Natural killer cell treated with Interleukin-12 subunit alpha and Interleukin-12 subunit beta and Interleukin-15 and Interleukin-18, amount 100 ng/mL, for 72 hours (primary cell): ENCODE measurements around the gene CYP3A7. TPM values are rescaled to one million over a fixed set of nuclear protein-coding genes. Genes with fewer than 3 reads are reported as not detected.
"Not testable (repeated sequence)": the region's sequence is repeated elsewhere in the genome, so short reads cannot be mapped to it uniquely, and the experiment has no call there.

Experiments
- ATAC-seq, 2 donors: fragments of 150-1000 bp; cut with Tn5 transposase in 1 of 2; sonication (Bioruptor Pico), chemical (Tn5 transposase) in 1 of 2; 2 replicates each; pipeline ENCODE4 v1.10.0; 2021
- DNase-seq: peaks from one replicate; pipeline ENCODE4 v3.0.0; 2022; ENCODE audit warnings: low spot score
- H3K27ac Mint-ChIP-seq, 2 donors: 1 replicate in 1 of 2; 2 replicates in 1 of 2; pipeline ENCODE4 v1.8.0; 2022; ENCODE audit warnings: mixed read lengths in 2 of 2, mild to moderate bottlenecking in 1 of 2, moderate library complexity in 1 of 2
- H3K27me3 Mint-ChIP-seq, 2 donors: 1 replicate in 1 of 2; 2 replicates in 1 of 2; pipeline ENCODE4 v1.8.0; 2022; ENCODE audit warnings: mixed read lengths in 2 of 2
- H3K36me3 Mint-ChIP-seq: one replicate; pipeline ENCODE4 v1.8.0; 2022; ENCODE audit warnings: mixed read lengths
- H3K4me1 Mint-ChIP-seq, 2 donors: 1 replicate in 1 of 2; 2 replicates in 1 of 2; pipeline ENCODE4 v1.8.0; 2022; ENCODE audit warnings: low read depth in 2 of 2, mixed read lengths in 2 of 2, mild to moderate bottlenecking in 1 of 2
- H3K4me3 Mint-ChIP-seq: one replicate; pipeline ENCODE4 v1.8.0; 2022; ENCODE audit warnings: mixed read lengths
- H3K9me3 Mint-ChIP-seq: 2 replicates; pipeline ENCODE4 v1.8.0; 2022; ENCODE audit warnings: mixed read lengths
- total RNA-seq, 2 donors: library from RNA; stranded (reverse); gene quantifications; one replicate each; pipeline ENCODE4 v1.2.3, GENCODE V29; 2022

CYP3A7 gene
- total RNA-seq = not detected

DNA sequence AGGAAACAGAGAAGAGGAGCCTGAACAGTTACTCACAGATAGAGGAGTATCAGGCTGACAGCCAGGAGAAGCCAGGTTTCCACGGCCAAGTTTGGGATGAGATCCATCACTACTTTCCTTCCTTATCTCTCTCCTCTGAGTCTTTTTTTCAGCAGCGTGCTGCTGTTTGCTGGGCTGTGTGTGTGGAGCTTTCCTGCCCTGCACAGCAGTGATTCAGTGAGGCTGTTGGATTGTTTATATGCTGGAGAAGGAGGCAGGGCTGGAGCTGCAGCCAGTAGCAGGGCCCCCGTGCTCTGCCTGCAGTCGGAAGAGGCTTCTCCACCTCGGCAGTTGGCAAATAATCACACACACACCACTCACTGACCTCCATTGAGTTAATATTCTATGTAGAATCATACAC is at the start of gene CYP3A7:
Gene CYP3A7 (minus strand): TSS at position 210 of the 400 bp plus-strand sequence. CDS start 103 bp downstream, at position 107.
- Mint-ChIP-seq H3K9me3 (no peaks in the 10 kb centered on the region), H3K36me3 (no peaks in the 10 kb centered on the region), H3K4me3 (no peak within 1 kb of the TSS), H3K27me3 (no peaks in the 10 kb centered on the region), H3K4me1 (no peaks in the 10 kb centered on the region), H3K27ac (no peak within 1 kb of the TSS)
- DNase-seq (no peak), ATAC-seq (peak in 1 of 2 donors; percentile 32)

DNA sequence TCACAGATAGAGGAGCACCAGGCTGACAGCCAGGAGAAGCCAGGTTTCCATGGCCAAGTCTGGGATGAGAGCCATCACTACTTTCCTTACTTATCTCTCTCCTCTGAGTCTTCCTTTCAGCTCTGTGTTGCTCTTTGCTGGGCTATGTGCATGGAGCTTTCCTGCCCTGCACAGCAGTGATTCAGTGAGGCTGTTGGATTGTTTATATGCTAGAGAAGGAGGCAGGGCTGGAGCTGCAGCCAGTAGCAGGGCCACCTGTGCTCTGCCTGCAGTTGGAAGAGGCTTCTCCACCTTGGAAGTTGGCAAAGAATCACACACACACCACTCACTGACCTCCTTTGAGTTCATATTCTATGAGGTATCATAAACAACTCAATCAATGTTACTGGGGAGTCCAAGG is 49.0 kb upstream of the CYP3A7 start, which contains the start of gene CYP3A4:
Gene CYP3A4 (minus strand): TSS at position 178 of the 400 bp plus-strand sequence. CDS start 103 bp downstream, at position 75.
- H3K9me3 Mint-ChIP-seq = no peaks in the 10 kb centered on the region
- H3K36me3 Mint-ChIP-seq = no peaks in the 10 kb centered on the region
- DNase-seq (no peak), ATAC-seq (no peak)
- peaks cover 0 to 6% of the 10 kb centered on the region in 2 donors for H3K27me3 Mint-ChIP-seq
- no peak within 1 kb of the TSS for H3K4me3 Mint-ChIP-seq
- H3K4me1 Mint-ChIP-seq = peaks cover 18 to 23% of the 10 kb centered on the region in 2 donors
- H3K27ac Mint-ChIP-seq = no peak within 1 kb of the TSS

DNA sequence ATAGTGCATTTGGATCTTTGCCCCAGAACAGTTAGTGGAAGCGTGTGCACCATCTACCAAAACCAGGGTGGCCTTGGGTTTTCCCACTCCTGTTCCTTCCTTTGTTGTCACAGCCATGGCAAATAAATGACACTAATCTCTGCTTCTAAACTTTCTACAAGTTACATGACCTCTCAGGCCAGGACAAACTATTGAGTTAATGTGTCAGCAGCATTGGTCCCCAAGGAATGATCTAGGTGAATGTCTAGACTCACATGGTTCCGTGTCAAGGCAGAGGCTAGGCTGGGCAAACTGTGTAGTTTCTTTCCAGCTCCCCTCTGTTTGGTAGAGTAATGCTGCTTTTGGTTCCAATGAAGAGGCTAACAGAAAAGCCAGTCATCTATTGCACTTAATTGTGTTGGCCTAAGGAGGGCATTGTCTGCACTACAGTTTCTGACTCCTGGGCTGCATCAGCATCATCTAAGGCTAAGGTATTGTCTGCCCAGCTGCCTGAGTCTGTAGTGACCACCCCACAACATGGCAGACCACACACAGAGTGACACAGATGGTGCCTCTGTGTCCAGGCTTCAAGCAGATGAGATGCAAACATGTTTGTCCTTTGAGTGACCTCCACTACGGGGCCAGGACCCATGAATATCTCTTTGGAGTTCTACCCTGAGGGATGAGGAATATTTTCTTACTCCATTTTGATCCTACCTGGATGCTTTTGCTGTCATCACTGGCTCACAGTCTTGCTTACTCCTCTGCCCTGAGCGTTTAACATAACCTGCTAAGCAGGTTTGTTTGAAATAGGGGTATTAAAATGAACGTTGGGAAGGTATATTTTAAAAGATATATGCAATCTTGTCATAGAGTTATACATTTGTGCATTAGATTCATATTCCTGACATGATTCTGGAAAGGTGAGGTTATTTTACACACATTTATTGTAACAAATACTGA is 47.3 kb upstream of the CYP3A7 start:
- no peak overlapping the region for H3K27ac Mint-ChIP-seq
- H3K9me3 Mint-ChIP-seq = no peaks in the 10 kb centered on the region
- H3K36me3 Mint-ChIP-seq = no peaks in the 10 kb centered on the region
- DNase-seq (no peak), ATAC-seq (no peak)
- H3K4me1 Mint-ChIP-seq = peaks cover 7 to 10% of the 10 kb centered on the region in 2 donors
- H3K27me3 Mint-ChIP-seq = peaks cover under 1 to 10% of the 10 kb centered on the region in 2 donors
- no peak overlapping the region for H3K4me3 Mint-ChIP-seq

DNA sequence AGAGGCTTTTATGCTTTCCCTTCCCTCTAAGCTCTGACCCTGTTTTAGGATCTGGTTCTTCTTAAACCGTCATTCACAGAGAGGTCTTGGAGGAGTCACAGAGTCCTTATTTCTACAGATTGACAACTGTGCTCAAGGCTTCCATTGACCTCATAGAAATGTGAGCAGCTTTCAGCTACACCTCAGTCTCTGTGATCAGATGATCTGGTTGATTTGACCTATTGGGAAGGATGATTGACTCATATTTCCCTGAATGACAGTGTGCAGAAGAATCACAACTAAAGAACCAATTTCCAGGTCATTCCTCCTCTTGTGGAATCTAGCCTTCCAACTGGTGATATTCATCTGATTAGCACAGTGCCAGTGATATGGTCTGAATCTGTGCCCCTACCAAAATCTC is 45.6 kb upstream of the CYP3A7 start:
- Mint-ChIP-seq H3K36me3 (no peaks in the 10 kb centered on the region), H3K27ac (no peak overlapping the region), H3K4me1 (no peaks in the 10 kb centered on the region), H3K27me3 (peaks cover 13% of the 10 kb centered on the region in 2 donors), H3K9me3 (no peaks in the 10 kb centered on the region), H3K4me3 (no peak overlapping the region)
- no peak for DNase-seq
- no peak for ATAC-seq

DNA sequence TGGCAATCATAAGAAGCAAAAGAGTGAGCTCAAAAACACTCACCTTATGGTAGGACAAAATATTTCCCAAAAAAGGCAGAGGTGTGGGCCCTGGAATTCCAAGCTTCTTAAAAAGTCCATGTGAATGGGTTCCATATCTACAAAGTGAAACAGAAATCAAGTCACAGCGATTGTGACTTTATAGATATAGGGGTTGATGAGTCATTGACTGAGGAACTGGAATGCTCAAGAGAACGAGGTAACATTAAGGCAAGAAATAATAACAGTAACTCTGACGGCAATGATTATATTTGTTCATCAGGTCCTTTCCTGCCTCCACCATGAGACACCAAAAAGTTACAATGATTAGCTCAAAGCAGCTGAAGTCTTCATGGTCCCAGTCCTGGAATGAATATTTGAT is 45.0 kb upstream of the CYP3A7 start:
- no peak for ATAC-seq
- Mint-ChIP-seq H3K4me3 (no peak overlapping the region), H3K9me3 (no peaks in the 10 kb centered on the region), H3K27me3 (peaks cover 19% of the 10 kb centered on the region in 2 donors), H3K4me1 (no peaks in the 10 kb centered on the region), H3K27ac (no peak overlapping the region), H3K36me3 (no peaks in the 10 kb centered on the region)
- DNase-seq = no peak

DNA sequence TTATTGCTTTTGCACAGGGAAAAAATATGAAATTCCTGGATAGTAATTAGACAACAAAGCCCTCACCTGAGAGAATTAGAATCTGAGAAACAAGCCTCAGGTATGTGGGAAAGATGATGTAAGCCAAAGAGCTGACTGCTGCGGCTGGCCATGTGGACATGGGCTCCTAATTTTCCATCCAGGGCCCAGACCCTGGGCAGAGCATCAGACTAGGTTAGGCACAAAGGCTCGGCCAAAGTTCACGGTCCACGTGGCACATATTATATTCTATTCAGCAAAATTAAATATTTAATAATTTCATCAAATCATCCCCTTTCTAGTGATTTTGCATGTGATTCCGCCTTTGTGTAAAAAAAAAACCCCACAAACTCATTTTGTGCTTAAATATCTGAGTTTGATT is 43.9 kb upstream of the CYP3A7 start:
- Mint-ChIP-seq H3K4me3 (no peak overlapping the region), H3K36me3 (no peaks in the 10 kb centered on the region), H3K4me1 (no peaks in the 10 kb centered on the region), H3K9me3 (no peaks in the 10 kb centered on the region), H3K27me3 (peaks cover 25 to 29% of the 10 kb centered on the region in 2 donors), H3K27ac (no peak overlapping the region)
- DNase-seq = no peak
- ATAC-seq = no peak

DNA sequence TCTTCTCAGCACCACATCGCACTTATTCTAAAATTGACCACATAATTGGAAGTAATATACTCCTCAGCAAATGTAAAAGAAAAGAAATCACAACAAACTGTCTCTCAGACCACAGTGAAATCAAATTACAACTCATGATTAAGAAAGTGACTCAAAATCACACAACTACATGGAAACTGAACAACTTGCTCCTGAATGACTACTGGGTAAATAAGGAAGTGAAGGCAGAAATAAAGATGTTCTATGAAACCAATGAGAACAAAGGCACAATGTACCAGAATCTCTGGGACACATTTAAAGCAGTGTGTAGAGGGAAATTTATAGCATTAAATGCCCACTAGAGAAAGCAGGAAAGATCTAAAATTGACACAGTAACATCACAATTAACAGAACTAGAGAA is 38.4 kb upstream of the CYP3A7 start:
- H3K4me3 Mint-ChIP-seq, ATAC-seq, H3K27ac Mint-ChIP-seq, DNase-seq, H3K4me1 Mint-ChIP-seq, H3K36me3 Mint-ChIP-seq, H3K9me3 Mint-ChIP-seq: not testable (repeated sequence)
- peaks cover 36 to 63% of the 10 kb centered on the region in 2 donors for H3K27me3 Mint-ChIP-seq

DNA sequence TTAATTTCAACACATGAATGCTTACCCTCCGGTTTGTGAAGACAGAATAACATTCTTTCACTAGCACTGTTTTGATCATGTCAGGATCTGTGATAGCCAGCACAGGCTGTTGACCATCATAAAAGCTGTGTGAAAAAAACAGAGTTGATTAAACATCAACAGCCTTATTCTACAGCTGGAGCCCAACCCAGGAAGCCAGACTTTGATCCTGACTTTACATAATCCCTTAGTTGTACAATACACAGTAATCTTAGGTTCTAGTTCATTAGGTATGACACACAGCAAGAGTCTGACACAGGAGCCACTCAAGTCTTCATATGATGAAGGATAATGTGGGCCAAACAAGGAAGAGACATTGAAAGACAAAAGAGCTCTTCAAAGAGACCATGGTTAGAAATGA is 37.6 kb upstream of the CYP3A7 start:
- peaks cover 34 to 63% of the 10 kb centered on the region in 2 donors for H3K27me3 Mint-ChIP-seq
- H3K36me3 Mint-ChIP-seq = peaks cover 4% of the 10 kb centered on the region
- ATAC-seq (no peak), DNase-seq (no peak)
- H3K4me3 Mint-ChIP-seq = no peak overlapping the region
- no peaks in the 10 kb centered on the region for H3K9me3 Mint-ChIP-seq
- H3K27ac Mint-ChIP-seq = no peak overlapping the region
- peaks cover 12 to 14% of the 10 kb centered on the region in 2 donors for H3K4me1 Mint-ChIP-seq

DNA sequence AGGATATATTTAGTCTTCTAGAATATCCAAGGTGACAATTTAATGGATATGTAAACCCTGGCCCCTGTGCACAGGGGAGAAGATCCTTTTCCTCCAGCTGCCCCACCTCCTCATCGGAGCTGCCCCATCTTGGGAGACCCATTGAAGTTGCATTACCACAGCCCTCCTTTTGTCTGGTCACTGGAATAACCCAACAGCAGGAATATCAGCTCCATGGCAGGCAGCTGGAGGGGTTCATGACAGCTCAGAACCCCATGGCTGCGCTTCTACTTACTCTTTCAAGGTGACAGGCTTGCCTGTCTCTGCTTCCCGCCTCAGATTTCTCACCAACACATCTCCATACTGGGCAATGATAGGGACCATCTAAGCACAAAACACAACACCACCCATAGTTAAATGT is 34.5 kb upstream of the CYP3A7 start:
- H3K27me3 Mint-ChIP-seq = peaks cover 21 to 39% of the 10 kb centered on the region in 2 donors
- not testable (repeated sequence) for ATAC-seq

DNA sequence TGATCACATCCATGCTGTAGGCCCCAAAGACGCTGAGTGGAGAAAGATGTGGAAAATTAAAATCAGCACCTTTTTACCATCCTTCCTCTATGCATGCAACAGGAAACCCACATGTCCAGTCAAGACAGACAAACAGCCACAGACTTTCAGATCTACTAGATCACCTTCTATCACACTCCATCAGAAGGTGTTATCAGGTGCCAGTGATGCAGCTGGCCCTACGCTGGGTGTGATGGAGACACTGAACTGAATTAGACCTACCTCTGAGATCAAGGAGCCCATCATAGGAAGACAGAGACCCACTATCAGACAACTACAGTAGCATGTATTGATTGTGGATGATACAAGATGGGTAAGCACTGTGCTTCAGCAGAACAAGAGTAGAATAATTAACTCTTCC is 33.5 kb upstream of the CYP3A7 start:
- no peak overlapping the region for H3K4me3 Mint-ChIP-seq
- peak; percentile 75 to 76 for ATAC-seq
- peaks cover 15 to 18% of the 10 kb centered on the region in 2 donors for H3K4me1 Mint-ChIP-seq
- peaks cover 2% of the 10 kb centered on the region for H3K36me3 Mint-ChIP-seq
- peaks cover 19 to 34% of the 10 kb centered on the region in 2 donors for H3K27me3 Mint-ChIP-seq
- no peak for DNase-seq
- no peaks in the 10 kb centered on the region for H3K9me3 Mint-ChIP-seq
- H3K27ac Mint-ChIP-seq = no peak overlapping the region

More for the DNA sequence above, 34.5 kb upstream of the CYP3A7 start:
- H3K36me3 Mint-ChIP-seq, H3K4me3 Mint-ChIP-seq, H3K27ac Mint-ChIP-seq, DNase-seq, H3K9me3 Mint-ChIP-seq: not testable (repeated sequence)
- peaks cover 15 to 18% of the 10 kb centered on the region in 2 donors for H3K4me1 Mint-ChIP-seq

DNA sequence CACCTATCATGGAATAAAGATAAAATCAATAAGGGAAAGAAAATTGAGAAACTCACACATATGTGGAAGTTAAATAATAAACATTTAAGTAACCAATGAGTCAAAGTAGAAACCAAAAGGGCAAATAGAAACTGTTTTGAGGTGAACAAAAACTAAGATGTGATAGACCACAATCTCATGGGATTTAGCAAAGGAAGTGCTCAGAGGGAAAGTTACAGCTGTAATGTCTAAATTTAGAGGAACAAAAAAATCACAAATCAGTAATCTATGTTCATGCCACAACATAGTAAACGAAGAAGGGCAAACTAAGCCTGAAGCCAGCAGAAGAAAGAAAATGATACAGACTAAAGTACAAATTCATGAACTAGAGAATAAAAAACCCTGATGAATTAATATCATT is 32.7 kb upstream of the CYP3A7 start:
- Mint-ChIP-seq H3K4me1 (peaks cover 15 to 18% of the 10 kb centered on the region in 2 donors), H3K9me3 (no peaks in the 10 kb centered on the region), H3K27ac (no peak overlapping the region), H3K27me3 (peaks cover 15 to 34% of the 10 kb centered on the region in 2 donors), H3K36me3 (no peaks in the 10 kb centered on the region), H3K4me3 (peak overlapping the region; percentile 10)
- DNase-seq (no peak), ATAC-seq (peak; percentile 36 to 52)

DNA sequence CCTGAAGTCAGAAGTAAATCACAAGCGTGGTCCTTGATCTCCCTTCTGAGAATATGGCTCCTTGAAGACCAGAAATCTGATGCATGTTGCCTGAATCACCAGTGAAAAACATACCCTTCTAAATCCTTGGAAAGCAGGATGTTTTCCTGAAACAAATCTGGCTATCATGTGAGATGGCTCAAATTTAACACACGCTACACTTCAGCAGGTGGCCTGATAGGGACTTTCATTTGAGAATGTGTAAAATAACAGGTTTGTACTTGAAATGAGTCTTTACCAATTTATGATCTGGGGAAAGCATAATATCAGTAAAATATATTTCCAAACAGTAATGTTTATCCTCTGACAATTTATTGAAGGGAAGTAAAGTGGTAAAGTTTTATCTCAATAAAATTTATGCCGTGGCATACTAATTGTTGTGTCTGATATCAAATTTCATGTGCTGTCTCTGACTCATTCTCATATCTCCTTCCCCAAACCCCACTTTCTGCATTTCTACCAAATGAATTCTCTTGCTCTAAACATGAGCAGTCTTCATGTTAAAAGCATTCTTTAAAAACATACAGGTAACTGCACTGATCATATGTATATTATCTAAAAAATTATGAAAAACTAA is 31.6 kb upstream of the CYP3A7 start:
- H3K27ac Mint-ChIP-seq = no peak overlapping the region

DNA sequence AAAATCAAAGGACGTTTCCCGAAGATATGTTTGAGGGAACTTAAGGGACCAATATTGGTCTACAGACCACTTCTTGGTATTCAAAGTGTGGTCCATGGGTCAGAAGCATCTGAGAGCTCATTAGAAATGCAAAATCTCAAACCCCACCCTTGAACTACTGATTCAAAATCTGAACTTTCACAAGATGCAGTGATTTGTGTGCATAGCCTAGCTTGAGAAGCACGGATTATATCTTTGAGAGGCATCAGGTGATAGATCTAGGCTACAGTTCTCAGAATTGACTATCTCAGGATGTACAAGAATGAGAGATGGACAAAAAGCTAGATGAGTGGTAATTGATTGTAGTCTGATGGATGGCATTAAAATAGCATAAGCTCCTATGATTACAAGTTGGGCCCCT is 29.5 kb upstream of the CYP3A7 start:
- H3K27me3 Mint-ChIP-seq = peaks cover 6 to 15% of the 10 kb centered on the region in 2 donors
- H3K4me3 Mint-ChIP-seq = no peak overlapping the region
- H3K4me1 Mint-ChIP-seq = peaks cover 15 to 18% of the 10 kb centered on the region in 2 donors
- DNase-seq = no peak
- H3K27ac Mint-ChIP-seq = no peak overlapping the region
- ATAC-seq = no peak
- H3K36me3 Mint-ChIP-seq = no peaks in the 10 kb centered on the region
- no peaks in the 10 kb centered on the region for H3K9me3 Mint-ChIP-seq

More for the DNA sequence above, 31.6 kb upstream of the CYP3A7 start:
- Mint-ChIP-seq H3K36me3 (no peaks in the 10 kb centered on the region), H3K9me3 (no peaks in the 10 kb centered on the region), H3K4me3 (no peak overlapping the region), H3K27me3 (peaks cover 12 to 28% of the 10 kb centered on the region in 2 donors), H3K4me1 (peaks cover 15 to 18% of the 10 kb centered on the region in 2 donors)
- no peak for DNase-seq
- ATAC-seq = no peak
